ENCODE data around the gene SALL3.

DNA sequence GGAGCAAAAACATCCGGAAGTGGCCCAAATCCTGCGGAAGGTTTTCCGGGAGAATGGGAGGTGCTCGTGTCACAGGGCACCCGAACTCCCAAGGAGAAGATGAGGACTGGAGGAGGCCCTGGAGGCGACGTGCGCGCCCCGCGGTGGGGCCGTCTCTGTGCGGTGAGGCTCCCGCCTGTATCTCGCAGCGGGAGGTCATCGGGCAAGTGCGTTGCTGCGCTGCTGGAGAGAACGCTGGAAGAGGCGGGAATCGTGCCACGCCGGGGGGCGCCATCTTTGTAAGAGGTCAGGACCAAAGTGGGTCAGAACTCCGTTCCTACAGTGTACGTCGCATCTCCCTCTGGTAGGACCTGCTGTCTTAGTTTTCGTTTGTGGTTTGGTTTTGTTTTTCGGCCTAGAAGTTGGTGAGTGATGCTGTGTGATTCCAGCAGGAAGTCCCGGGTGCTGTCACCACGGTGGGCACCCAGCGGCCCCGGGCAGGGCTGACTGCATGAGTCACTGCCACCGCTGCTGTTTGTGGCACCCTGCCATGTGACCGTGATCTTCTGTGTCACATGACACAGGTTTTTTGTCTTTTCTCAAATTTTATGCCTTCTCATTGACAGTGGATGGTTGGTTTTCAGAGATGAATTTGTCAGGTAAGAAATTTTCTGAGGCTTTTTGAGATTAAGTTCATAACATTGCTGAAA is 68.1 kb downstream of the SALL3 start:
- TF ChIP-seq, protein P1, sequence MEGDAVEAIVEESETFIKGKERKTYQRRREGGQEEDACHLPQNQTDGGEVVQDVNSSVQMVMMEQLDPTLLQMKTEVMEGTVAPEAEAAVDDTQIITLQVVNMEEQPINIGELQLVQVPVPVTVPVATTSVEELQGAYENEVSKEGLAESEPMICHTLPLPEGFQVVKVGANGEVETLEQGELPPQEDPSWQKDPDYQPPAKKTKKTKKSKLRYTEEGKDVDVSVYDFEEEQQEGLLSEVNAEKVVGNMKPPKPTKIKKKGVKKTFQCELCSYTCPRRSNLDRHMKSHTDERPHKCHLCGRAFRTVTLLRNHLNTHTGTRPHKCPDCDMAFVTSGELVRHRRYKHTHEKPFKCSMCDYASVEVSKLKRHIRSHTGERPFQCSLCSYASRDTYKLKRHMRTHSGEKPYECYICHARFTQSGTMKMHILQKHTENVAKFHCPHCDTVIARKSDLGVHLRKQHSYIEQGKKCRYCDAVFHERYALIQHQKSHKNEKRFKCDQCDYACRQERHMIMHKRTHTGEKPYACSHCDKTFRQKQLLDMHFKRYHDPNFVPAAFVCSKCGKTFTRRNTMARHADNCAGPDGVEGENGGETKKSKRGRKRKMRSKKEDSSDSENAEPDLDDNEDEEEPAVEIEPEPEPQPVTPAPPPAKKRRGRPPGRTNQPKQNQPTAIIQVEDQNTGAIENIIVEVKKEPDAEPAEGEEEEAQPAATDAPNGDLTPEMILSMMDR (IDR thresholded peaks at IDR 0.05): no peak
- no peak for TF ChIP-seq POLR2AphosphoS5 (IDR thresholded peaks at IDR 0.05)
